CD4-positive, alpha-beta memory T cell (primary cell): ENCODE data around the gene MB. TPM values are rescaled to one million over a fixed set of nuclear protein-coding genes. Genes with fewer than 3 reads are reported as not detected.
A peak's percentile ranks its signal among the peaks of the same experiment; 100 is the strongest.

ENCODE experiments used
- CTCF ChIA-PET: fragments of 350-600 bp; sonication (Branson Sonifier 250); formaldehyde crosslinking; loops from one replicate; lab custom pipeline; 2021; ENCODE audit warnings: inconsistent platforms; ENCODE audit not compliant: partially characterized antibody; lab: Charles Lee
- POLR2A ChIA-PET: fragments of 350-600 bp; sonication (Branson Sonifier 250); formaldehyde crosslinking; loops from one replicate; lab custom pipeline; 2021; ENCODE audit not compliant: partially characterized antibody; lab: Charles Lee
- DNase-seq, 5 donors: peaks; one replicate each; pipeline versions ENCODE4 v3.0.0 to v3.0.0-alpha.2; 2020 to 2022; ENCODE audit warnings: mixed read lengths in 1 of 5
- H3K27ac ChIP-seq: one replicate; pipeline ENCODE4 v1.7.0; 2013; ENCODE audit warnings: low read depth, low read length
- H3K27me3 ChIP-seq: 2 replicates; pipeline ENCODE4 v1.7.0; 2013; ENCODE audit warnings: mild to moderate bottlenecking, low read length, moderate library complexity; ENCODE audit not compliant: insufficient read depth
- H3K36me3 ChIP-seq: 2 replicates; pipeline ENCODE4 v1.7.0; 2013; ENCODE audit warnings: mild to moderate bottlenecking, low read length, moderate library complexity; ENCODE audit not compliant: insufficient read depth
- H3K4me1 ChIP-seq: 2 replicates; pipeline ENCODE4 v1.7.0; 2013; ENCODE audit warnings: mild to moderate bottlenecking, low read length, moderate library complexity; ENCODE audit not compliant: insufficient read depth
- H3K4me3 ChIP-seq, 2 donors: one replicate each; pipeline ENCODE4 v1.7.0; 2013; ENCODE audit warnings: low read length in 2 of 2, mild to moderate bottlenecking in 1 of 2
- H3K9me3 ChIP-seq, 2 donors: one replicate each; pipeline ENCODE4 v1.7.0; 2013; ENCODE audit warnings: low read length in 2 of 2, control low read depth in 1 of 2; ENCODE audit not compliant: control insufficient read depth in 1 of 2
- H3K27ac Mint-ChIP-seq, 7 donors: one replicate each; pipeline ENCODE4 v1.8.0; 2020 to 2021; ENCODE audit warnings: mixed read lengths in 7 of 7, mild to moderate bottlenecking in 6 of 7, inconsistent platforms in 3 of 7, moderate library complexity in 3 of 7
- H3K27me3 Mint-ChIP-seq, 2 donors: one replicate each; pipeline ENCODE4 v1.8.0; 2020 to 2021; ENCODE audit warnings: mixed read lengths in 2 of 2
- H3K36me3 Mint-ChIP-seq, 2 donors: one replicate each; pipeline ENCODE4 v1.8.0; 2020 to 2021; ENCODE audit warnings: mixed read lengths in 2 of 2, inconsistent platforms in 1 of 2, mild to moderate bottlenecking in 1 of 2
- H3K4me1 Mint-ChIP-seq, 4 donors: one replicate each; pipeline ENCODE4 v1.8.0; 2020 to 2021; ENCODE audit warnings: mixed read lengths in 4 of 4, mild to moderate bottlenecking in 1 of 4
- H3K4me3 Mint-ChIP-seq, 8 donors: one replicate each; pipeline ENCODE4 v1.8.0; 2020 to 2021; ENCODE audit warnings: mixed read lengths in 8 of 8, mild to moderate bottlenecking in 7 of 8, moderate library complexity in 6 of 8, inconsistent platforms in 3 of 8
- H3K9me3 Mint-ChIP-seq, 8 donors: one replicate each; pipeline ENCODE4 v1.8.0; 2020 to 2021; ENCODE audit warnings: mixed read lengths in 8 of 8, mild to moderate bottlenecking in 5 of 8, inconsistent platforms in 3 of 8, moderate library complexity in 1 of 8
- intact Hi-C: fragments of 100-400 bp; cut with micrococcal nuclease; formaldehyde crosslinking; loops from one replicate; pipeline ENCODE4 v1.15.1; 2023
- polyA plus RNA-seq, 2 donors: library from polyadenylated mRNA; unstranded; fragments of 300-500 nt; fragmentation: Illumina TruSeq; gene quantifications; one replicate each; pipeline ENCODE4 v1.2.3, GENCODE V29; 2021
- total RNA-seq, 2 experiments: library from RNA; stranded (reverse); gene quantifications; one replicate each; pipeline ENCODE4 v1.2.3, GENCODE V29; 2021

MB gene
- total and polyA plus RNA-seq, 4 experiments from 2014 or later, result not detected

GRCh38 chr22:35660291-35661127 is 43.4 kb upstream of the MB start:
- H3K9me3 ChIP-seq, result no peaks in the 10 kb centered on the region
- H3K36me3 ChIP-seq, result peaks cover 44% of the 10 kb centered on the region
- intact Hi-C loops, result loop anchor here (1.0 kb wide), 1 partner anchor 12 kb away; the partner anchor contains the start of gene APOL6
- Mint-ChIP-seq H3K27me3 (no peaks in the 10 kb centered on the region), H3K4me1 (peaks cover 45 to 87% (median 70%) of the 10 kb centered on the region in 4 donors), H3K36me3 (peaks cover 59 to 78% of the 10 kb centered on the region in 2 donors), H3K4me3 (peak overlapping the region; percentile 52 to 87 (median 79)), H3K9me3 (peaks cover 0 to 4% (median 2%) of the 10 kb centered on the region in 8 donors), H3K27ac (peak overlapping the region; percentile 92 to 99 (median 96))
- POLR2A ChIA-PET, result interaction anchor here (0.6 to 10.5 kb wide), 10 partner anchors 10 to 361 kb away, joined by 3 to 214 read pairs (median 4); partner anchors contain the start of genes APOL6, MCM5 and TOM1
- H3K4me3 ChIP-seq, result peak overlapping the region; percentile 11 to 34
- CTCF ChIA-PET, result interaction anchor here (1.1 kb wide), 2 partner anchors 12 to 13 kb away, joined by 4 to 6 read pairs; partner anchors contain the start of gene APOL6
- DNase-seq, result peak; percentile 78 to 91 (median 80)
- peak overlapping the region; percentile 90 for H3K27ac ChIP-seq
- H3K27me3 ChIP-seq, result no peaks in the 10 kb centered on the region
- H3K4me1 ChIP-seq, result peaks cover 80% of the 10 kb centered on the region

DNA sequence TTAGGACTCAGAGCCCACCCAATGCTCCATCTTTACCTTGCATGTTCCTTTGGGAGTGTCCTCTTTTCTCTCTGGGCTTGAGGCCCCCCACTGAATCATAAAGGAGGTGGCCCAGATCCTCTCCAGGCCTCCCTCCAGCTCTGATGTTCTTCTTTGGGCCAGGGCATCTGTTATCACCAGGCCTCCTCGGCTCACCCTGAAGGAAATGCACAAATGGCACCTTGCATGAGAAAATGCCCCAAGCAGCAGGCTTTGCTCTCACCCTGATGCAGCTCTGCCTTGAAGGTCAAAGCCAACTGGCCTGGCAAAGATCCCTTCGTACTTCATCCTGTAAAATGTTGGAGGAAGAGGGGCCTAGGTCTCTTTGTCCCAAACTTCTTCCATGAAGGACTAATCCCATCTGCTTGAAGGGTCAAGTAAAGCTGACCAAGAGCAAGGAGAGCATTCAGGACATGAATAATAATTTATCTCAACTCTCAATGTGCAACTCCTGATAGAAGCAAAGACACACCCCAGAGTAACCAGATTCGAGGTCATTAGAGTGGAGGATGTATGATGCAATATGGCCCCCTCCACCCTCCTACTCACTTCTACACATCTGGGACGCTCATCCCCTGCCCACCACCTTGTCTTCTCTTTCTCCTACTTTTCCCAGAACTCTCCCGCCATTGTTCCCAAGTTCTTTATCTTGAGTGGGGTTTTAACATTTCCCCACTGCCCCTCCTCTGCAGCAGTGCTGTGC is 40.6 kb upstream of the MB start:
- POLR2A ChIA-PET, result interaction anchor here (0.6 to 10.5 kb wide), 2 partner anchors 10 to 24 kb away, joined by 3 to 214 read pairs; partner anchors contain the start of gene APOL6
- Histone ChIP-seq H3K9me3 (no peaks in the 10 kb centered on the region), H3K4me3 (no peak overlapping the region), H3K36me3 (peaks cover 50% of the 10 kb centered on the region), H3K4me1 (peaks cover 85% of the 10 kb centered on the region), H3K27me3 (no peaks in the 10 kb centered on the region), H3K27ac (peak overlapping the region; percentile 90)
- Mint-ChIP-seq H3K27ac (peak overlapping the region; percentile 85 to 98 (median 94)), H3K27me3 (no peaks in the 10 kb centered on the region), H3K4me1 (peaks cover 55 to 96% (median 78%) of the 10 kb centered on the region in 4 donors), H3K4me3 (peak overlapping the region in 3 of 8 donors; percentile 13 to 64 (median 18)), H3K9me3 (no peaks in the 10 kb centered on the region), H3K36me3 (peaks cover 63 to 84% of the 10 kb centered on the region in 2 donors)
- intact Hi-C loops, result no loop called here
- no peak for DNase-seq
- CTCF ChIA-PET, result interaction anchor here (1.5 to 3.6 kb wide), 2 partner anchors 10 to 31 kb away, joined by 4 to 13 read pairs; partner anchors contain the start of gene APOL6

DNA sequence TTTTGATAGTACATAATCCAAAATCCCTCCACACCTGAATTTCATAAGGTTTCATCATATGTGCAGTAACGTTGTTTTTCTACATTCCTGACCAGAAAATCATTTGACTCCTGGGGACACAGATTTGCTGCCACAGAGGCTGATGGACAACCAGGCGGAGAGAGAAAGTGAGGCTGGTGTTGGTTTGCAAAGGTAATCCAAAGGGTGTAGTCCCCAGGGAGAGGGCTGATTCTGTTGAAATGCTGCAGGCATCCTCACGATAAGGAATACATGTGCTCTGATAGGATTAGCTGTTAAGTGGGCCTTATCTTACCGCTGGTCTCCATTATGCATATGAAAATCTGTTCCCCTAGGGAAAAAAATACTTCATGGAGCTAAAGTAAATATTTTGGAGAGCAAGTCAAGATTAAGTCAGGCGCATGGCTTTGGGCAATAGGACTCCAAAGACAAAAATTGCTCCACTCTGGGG is 39.2 kb upstream of the MB start:
- POLR2A ChIA-PET, result interaction anchor here (10.5 kb wide), 1 partner anchor 8 kb away, joined by 214 read pairs; the partner anchor contains the start of gene APOL6
- no peaks in the 10 kb centered on the region for H3K27me3 ChIP-seq

GRCh38 chr22:35653824-35654223 is 36.7 kb upstream of the MB start:
- H3K4me1 ChIP-seq, result peaks cover 65% of the 10 kb centered on the region
- H3K36me3 Mint-ChIP-seq, result peaks cover 65 to 73% of the 10 kb centered on the region in 2 donors

More for the DNA sequence above, 39.2 kb upstream of the MB start:
- peaks cover 44 to 93% (median 73%) of the 10 kb centered on the region in 4 donors for H3K4me1 Mint-ChIP-seq
- H3K27ac Mint-ChIP-seq, result peak overlapping the region in 6 of 7 donors; percentile 26 to 98 (median 63)
- H3K4me3 ChIP-seq, result no peak overlapping the region
- peaks cover 71% of the 10 kb centered on the region for H3K4me1 ChIP-seq
- H3K27ac ChIP-seq, result no peak overlapping the region
- H3K36me3 ChIP-seq, result peaks cover 45% of the 10 kb centered on the region
- H3K27me3 Mint-ChIP-seq, result no peaks in the 10 kb centered on the region
- H3K9me3 Mint-ChIP-seq, result peaks cover 0 to 5% (median 0%) of the 10 kb centered on the region in 8 donors
- H3K9me3 ChIP-seq, result no peaks in the 10 kb centered on the region
- CTCF ChIA-PET, result interaction anchor here (1.0 to 3.6 kb wide), 2 partner anchors 8 to 28 kb away, joined by 3 to 13 read pairs; partner anchors contain the start of gene APOL6
- peaks cover 57 to 75% of the 10 kb centered on the region in 2 donors for H3K36me3 Mint-ChIP-seq
- H3K4me3 Mint-ChIP-seq, result no peak overlapping the region
- DNase-seq, result no peak
- intact Hi-C loops, result no loop called here

GRCh38 chr22:35651085-35651484 is 34.0 kb upstream of the MB start:
- Mint-ChIP-seq H3K9me3 (peaks cover 0 to 5% (median 0%) of the 10 kb centered on the region in 8 donors), H3K4me1 (peaks cover 30 to 84% (median 56%) of the 10 kb centered on the region in 4 donors), H3K36me3 (peaks cover 40 to 53% of the 10 kb centered on the region in 2 donors), H3K27me3 (no peaks in the 10 kb centered on the region), H3K4me3 (peak overlapping the region; percentile 13 to 100 (median 70)), H3K27ac (peak overlapping the region in 5 of 7 donors; percentile 46 to 99 (median 64))
- intact Hi-C loops, result no loop called here
- H3K27me3 ChIP-seq, result no peaks in the 10 kb centered on the region
- no peak overlapping the region for H3K27ac ChIP-seq
- CTCF ChIA-PET, result no interaction called here
- peaks cover 56% of the 10 kb centered on the region for H3K4me1 ChIP-seq
- H3K4me3 ChIP-seq, result no peak overlapping the region
- POLR2A ChIA-PET, result interaction anchor here (6.6 kb wide), 1 partner anchor 9 kb away, joined by 214 read pairs; no protein-coding TSS in a partner anchor
- no peaks in the 10 kb centered on the region for H3K9me3 ChIP-seq
- no peak for DNase-seq
- H3K36me3 ChIP-seq, result peaks cover 11% of the 10 kb centered on the region

More at GRCh38 chr22:35653824-35654223, 36.7 kb upstream of the MB start:
- peak overlapping the region in 5 of 8 donors; percentile 10 to 76 (median 63) for H3K4me3 Mint-ChIP-seq
- peak overlapping the region; percentile 59 to 94 (median 89) for H3K27ac Mint-ChIP-seq
- POLR2A ChIA-PET, result no interaction called here
- no peaks in the 10 kb centered on the region for H3K27me3 Mint-ChIP-seq
- intact Hi-C loops, result no loop called here
- Histone ChIP-seq H3K27me3 (no peaks in the 10 kb centered on the region), H3K9me3 (no peaks in the 10 kb centered on the region), H3K27ac (no peak overlapping the region), H3K4me3 (no peak overlapping the region), H3K36me3 (peaks cover 36% of the 10 kb centered on the region)
- H3K9me3 Mint-ChIP-seq, result peaks cover 0 to 5% (median 0%) of the 10 kb centered on the region in 8 donors
- CTCF ChIA-PET, result no interaction called here
- H3K4me1 Mint-ChIP-seq, result peaks cover 36 to 93% (median 65%) of the 10 kb centered on the region in 4 donors
- no peak for DNase-seq

GRCh38 chr22:35649636-35650250 is 32.6 kb upstream of the MB start:
- no peak for DNase-seq
- Histone ChIP-seq H3K4me3 (peak overlapping the region; percentile 90), H3K27me3 (no peaks in the 10 kb centered on the region), H3K36me3 (peaks cover 6% of the 10 kb centered on the region), H3K27ac (peak overlapping the region; percentile 96), H3K4me1 (peaks cover 46% of the 10 kb centered on the region), H3K9me3 (no peaks in the 10 kb centered on the region)
- CTCF ChIA-PET, result interaction anchor here (1.3 to 1.4 kb wide), 2 partner anchors 11 to 14 kb away, joined by 6 to 8 read pairs; no protein-coding TSS in a partner anchor
- H3K36me3 Mint-ChIP-seq, result peaks cover 32 to 43% of the 10 kb centered on the region in 2 donors
- POLR2A ChIA-PET, result interaction anchor here (0.6 to 6.6 kb wide), 6 partner anchors 11 to 97 kb away, joined by 3 to 214 read pairs (median 6); no protein-coding TSS in a partner anchor
- peaks cover 25 to 74% (median 48%) of the 10 kb centered on the region in 4 donors for H3K4me1 Mint-ChIP-seq
- intact Hi-C loops, result loop anchor here (5.0 kb wide), 1 partner anchor 53 kb away; no protein-coding TSS in a partner anchor
- H3K9me3 Mint-ChIP-seq, result peaks cover 0 to 5% (median 0%) of the 10 kb centered on the region in 8 donors
- peak overlapping the region; percentile 100 for H3K4me3 Mint-ChIP-seq
- peak overlapping the region; percentile 99 to 100 (median 99) for H3K27ac Mint-ChIP-seq
- no peaks in the 10 kb centered on the region for H3K27me3 Mint-ChIP-seq
